OCI-M2 (cell line): ENCODE results near the gene PAFAH1B1.
"Not testable (repeated sequence)": the region's sequence is repeated elsewhere in the genome, so short reads cannot be mapped to it uniquely, and the experiment has no call there.

ENCODE experiments used
- DNase-seq: peaks from one replicate; lab custom pipeline; 2025; ENCODE audit not compliant: unreplicated experiment; lab: John Stamatoyannopoulos, UW

The PAFAH1B1 gene

DNA sequence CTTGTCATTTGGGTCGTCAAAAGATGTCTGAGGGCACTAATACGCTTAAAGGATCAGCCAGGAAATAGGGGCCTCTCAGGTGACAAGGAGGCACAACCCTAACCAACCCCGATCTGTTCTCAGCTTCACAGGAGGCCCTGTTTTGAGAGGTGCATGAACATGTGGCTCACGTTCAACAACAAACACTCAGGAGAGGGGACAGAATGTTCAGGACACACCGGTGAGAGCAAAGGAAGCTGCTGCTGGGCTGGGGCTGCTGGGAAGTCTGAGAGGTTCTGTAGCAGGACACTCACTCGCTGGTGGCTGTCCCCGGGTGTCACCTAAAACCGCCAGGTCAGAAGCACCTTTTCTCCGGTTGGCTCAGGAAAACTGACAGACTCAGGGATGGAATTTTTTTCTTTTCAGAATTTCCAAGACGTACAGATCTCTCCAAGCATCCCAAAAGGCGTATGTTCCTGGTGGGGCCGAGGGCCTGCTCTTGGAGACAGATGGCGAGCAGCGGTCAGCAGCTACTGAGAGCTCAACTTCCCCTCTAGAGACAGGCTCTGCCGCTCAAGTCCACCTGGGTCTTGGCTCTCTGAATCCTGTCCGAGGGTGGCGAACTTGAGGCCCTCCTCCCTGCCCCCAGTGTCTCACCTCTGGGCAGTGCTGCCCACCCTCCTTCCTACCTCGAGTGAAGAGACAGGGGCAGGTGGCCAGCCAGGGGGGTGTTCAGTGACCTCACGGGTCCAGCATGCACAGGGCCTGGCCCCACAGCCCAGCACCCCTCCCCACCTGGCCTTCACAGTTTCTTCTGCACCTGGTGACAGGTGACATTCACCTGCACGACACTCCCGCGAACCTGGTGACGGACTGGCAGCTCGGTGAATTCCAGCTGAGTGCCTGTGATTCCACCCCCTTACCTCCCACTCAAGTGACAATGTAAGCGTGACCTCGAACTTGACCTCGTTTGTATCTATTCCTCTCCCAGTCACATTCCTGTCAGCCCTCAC is 95.2 kb downstream of the PAFAH1B1 start:
- no peak for DNase-seq

DNA sequence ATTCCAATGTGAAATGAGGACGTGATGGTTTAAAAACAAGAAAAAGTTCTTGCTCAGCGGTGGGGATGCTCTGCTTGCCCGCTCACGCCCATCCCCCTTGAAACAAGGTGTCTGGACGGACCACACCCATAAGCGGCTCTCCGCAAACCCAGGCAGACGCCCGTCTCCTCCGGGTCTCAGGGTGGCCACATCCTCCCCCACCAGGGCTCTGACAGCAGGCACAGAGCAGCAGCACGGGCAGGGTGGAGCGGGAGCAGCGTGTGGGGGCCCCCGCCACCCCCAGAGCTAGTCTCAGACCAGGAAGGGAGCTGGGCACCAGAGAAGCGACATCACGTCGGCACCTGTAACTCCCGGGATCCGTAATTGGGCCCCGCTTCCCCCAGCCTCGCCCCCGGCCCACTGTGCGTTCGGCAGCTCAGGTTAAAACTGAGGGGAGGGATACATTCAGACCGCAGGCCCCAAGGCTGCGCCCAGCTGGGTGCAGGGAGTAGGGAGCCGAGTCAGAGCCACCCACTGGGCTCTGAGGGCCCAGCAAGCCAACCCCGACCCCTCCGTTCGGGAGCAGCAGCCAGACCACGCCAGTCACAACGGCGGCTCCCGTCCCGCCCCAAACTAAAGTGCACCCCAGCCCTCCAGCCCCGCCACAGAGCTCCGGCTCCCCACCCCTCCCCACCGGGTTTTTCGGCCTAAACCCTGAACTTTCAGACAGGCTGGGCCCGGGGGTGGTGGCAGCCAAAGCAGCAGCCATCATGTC is 96.1 kb downstream of the PAFAH1B1 start:
- no peak for DNase-seq

GRCh38 chr17:2690165-2691068 is 97.0 kb downstream of the PAFAH1B1 start:
- DNase-seq: no peak

DNA sequence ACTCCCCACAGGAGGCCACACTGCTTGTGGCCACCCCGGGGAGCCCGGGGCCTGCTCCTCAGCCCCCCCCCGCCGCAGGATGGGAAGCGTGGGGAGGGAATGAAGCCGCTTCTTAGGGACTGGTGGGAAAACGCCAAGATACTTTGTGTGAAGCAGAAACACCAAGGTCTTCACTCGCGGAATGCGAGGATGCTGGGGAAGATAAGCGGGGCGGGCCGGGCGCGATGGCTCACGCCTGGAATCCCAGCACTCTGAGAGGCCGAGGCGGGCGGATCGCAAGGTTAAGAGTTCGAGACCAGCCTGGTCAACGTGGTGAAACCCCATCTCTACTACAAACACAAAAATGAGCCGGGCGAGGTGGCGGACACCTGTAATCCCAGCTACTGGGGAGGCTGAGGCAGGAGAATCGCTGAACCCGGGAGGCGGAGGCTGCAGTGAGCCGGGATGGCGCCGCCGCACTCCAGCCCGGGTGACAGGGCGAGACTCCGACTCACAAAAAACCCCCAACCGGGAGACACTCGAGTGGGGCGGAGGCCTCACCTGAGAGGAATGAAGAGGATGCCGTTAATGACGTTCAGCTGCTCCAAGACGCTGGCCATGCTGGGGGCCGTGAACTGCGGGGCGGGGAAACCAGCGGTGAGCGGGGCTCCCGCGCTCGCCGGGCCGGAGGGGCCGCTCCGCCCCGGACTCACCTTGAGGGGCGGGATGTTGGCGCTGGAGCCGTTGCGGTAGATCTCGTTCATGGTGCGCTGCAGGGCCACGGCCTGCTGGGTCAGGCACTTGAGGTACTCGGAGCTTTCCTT is 97.8 kb downstream of the PAFAH1B1 start:
- no peak for DNase-seq

- no peak for DNase-seq
These were observed 98.7 kb downstream of the PAFAH1B1 start for GRCh38 chr17:2691965-2692780.

DNA sequence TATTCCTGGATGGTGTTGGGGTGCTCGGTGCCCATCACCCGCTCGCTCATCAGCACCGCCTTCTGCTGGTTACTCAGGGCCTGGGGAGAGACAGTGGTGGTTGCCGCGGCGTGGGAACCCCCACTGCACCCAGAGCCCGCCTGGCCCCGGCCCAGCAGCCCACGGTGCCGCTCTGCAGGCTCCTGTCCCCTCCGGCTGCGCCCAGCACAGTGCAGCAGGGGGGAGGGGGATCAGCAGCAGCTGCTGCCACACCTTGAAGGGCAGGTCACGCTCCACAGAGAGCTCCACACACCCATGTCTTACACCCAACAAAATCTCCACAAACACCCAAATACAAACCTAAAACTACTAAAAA is 99.3 kb downstream of the PAFAH1B1 start:
- DNase-seq: no peak

- no peak for DNase-seq
These were observed 100.3 kb downstream of the PAFAH1B1 start for GRCh38 chr17:2693561-2694380.

GRCh38 chr17:2694381-2695242 is 101.2 kb downstream of the PAFAH1B1 start:
- DNase-seq: no peak

GRCh38 chr17:2695243-2695960 is 101.9 kb downstream of the PAFAH1B1 start:
- no peak for DNase-seq

- DNase-seq: no peak
These were observed 102.7 kb downstream of the PAFAH1B1 start for GRCh38 chr17:2695961-2696760.

DNA sequence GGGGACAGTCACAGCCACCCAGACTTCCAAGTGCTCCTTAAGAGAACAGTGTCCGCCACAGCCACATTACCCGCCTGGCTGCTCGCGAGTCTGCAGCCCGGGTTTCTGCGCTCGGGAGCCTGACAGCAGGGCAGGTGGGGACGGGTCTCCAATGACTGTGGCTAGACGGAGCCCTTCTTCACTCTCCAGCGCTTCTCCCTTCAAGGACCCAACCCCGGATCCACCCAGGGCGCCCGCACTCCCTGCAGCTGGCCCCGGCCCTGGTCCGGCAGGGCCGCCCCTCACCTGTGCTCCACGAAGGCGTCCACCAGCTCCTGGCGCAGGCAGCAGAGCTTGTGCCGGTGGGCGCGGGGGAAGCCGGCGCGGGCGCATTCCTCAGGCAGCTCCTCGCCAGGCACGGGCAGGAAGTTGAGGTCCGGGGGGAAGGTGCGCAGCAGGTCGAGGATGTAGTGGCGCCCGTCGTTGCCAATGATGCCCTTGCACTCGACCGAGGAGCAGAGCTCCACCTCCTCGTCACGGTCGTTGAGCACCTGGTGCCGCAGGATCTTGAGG is 104.2 kb downstream of the PAFAH1B1 start:
- no peak for DNase-seq

GRCh38 chr17:2699216-2699805 is 105.9 kb downstream of the PAFAH1B1 start:
- not testable (repeated sequence) for DNase-seq

- DNase-seq: no peak
These were observed 106.6 kb downstream of the PAFAH1B1 start for GRCh38 chr17:2700030-2700490.

- no peak for DNase-seq
These were observed 107.2 kb downstream of the PAFAH1B1 start for GRCh38 chr17:2700491-2701141.
